ENCODE measurements around the gene CAPN2. TPM values are rescaled to one million over a fixed set of nuclear protein-coding genes. Genes with fewer than 3 reads are reported as not detected.

The CAPN2 gene
- total RNA-seq, 1 donor from 2014 or later = 253 TPM

- Histone ChIP-seq H3K27ac (no peak overlapping the region), H3K4me3 (no peak overlapping the region), H3K4me1 (peaks cover 10% of the 10 kb centered on the region), H3K9me3 (no peaks in the 10 kb centered on the region), H3K27me3 (ENCODE audit: low read depth) (no peaks in the 10 kb centered on the region), H3K36me3 (peaks cover 96% of the 10 kb centered on the region)
- ATAC-seq (no peak), DNase-seq (no peak)
- intact Hi-C loops (cut with DNase I) = no loop called here
- TF ChIP-seq CTCF (IDR thresholded peaks at IDR 0.05) = no peak
Observed at GRCh38 chr1:223759273-223759672, 46.9 kb downstream of the CAPN2 start.

- DNase-seq (no peak), ATAC-seq (no peak)
- Histone ChIP-seq H3K9me3 (no peaks in the 10 kb centered on the region), H3K27me3 (ENCODE audit: low read depth) (no peaks in the 10 kb centered on the region), H3K36me3 (peaks cover 96% of the 10 kb centered on the region), H3K27ac (no peak overlapping the region), H3K4me3 (no peak overlapping the region), H3K4me1 (peaks cover 10% of the 10 kb centered on the region)
- intact Hi-C loops (cut with DNase I) = no loop called here
- TF ChIP-seq CTCF (IDR thresholded peaks at IDR 0.05) = no peak
Observed at GRCh38 chr1:223760833-223761232, 48.5 kb downstream of the CAPN2 start.

- intact Hi-C loops (cut with DNase I) = no loop called here
- H3K27ac ChIP-seq = peak overlapping the region; percentile 19
- H3K27me3 ChIP-seq (ENCODE audit: low read depth) = no peaks in the 10 kb centered on the region
- no peaks in the 10 kb centered on the region for H3K9me3 ChIP-seq
- DNase-seq (no peak), ATAC-seq (peak in 1 of 2 donors; percentile 28)
- peaks cover 10% of the 10 kb centered on the region for H3K4me1 ChIP-seq
- H3K4me3 ChIP-seq = no peak overlapping the region
- no peak for TF ChIP-seq CTCF (IDR thresholded peaks at IDR 0.05)
- H3K36me3 ChIP-seq = peaks cover 96% of the 10 kb centered on the region
Observed at GRCh38 chr1:223761411-223761810, 49.1 kb downstream of the CAPN2 start.

GRCh38 chr1:223763251-223763650 lies 50.9 kb downstream of the CAPN2 start:
- no peak for TF ChIP-seq CTCF (IDR thresholded peaks at IDR 0.05)
- Histone ChIP-seq H3K27ac (no peak overlapping the region), H3K36me3 (peaks cover 84% of the 10 kb centered on the region), H3K27me3 (ENCODE audit: low read depth) (no peaks in the 10 kb centered on the region), H3K4me3 (no peak overlapping the region), H3K4me1 (peaks cover 10% of the 10 kb centered on the region), H3K9me3 (no peaks in the 10 kb centered on the region)
- intact Hi-C loops (cut with DNase I) = no loop called here
- ATAC-seq (no peak), DNase-seq (no peak)

GRCh38 chr1:223763881-223764280 lies 51.5 kb downstream of the CAPN2 start:
- intact Hi-C loops (cut with DNase I) = no loop called here
- ATAC-seq (no peak), DNase-seq (no peak)
- H3K27me3 ChIP-seq (ENCODE audit: low read depth) = no peaks in the 10 kb centered on the region
- H3K27ac ChIP-seq = no peak overlapping the region
- H3K9me3 ChIP-seq = no peaks in the 10 kb centered on the region
- TF ChIP-seq CTCF (IDR thresholded peaks at IDR 0.05) = no peak
- H3K4me3 ChIP-seq = no peak overlapping the region
- peaks cover 10% of the 10 kb centered on the region for H3K4me1 ChIP-seq
- peaks cover 79% of the 10 kb centered on the region for H3K36me3 ChIP-seq

Data from lower lobe of right lung (tissue), 2 donors.